Measurements from ENCODE around the gene TMEM86B. TPM values are rescaled to one million over a fixed set of nuclear protein-coding genes. Genes with fewer than 3 reads are reported as not detected.

The TMEM86B gene
- total RNA-seq, 1 experiment from 2014 or later: 18.4 TPM

GRCh38 chr19:55241143-55241934 is 12.8 kb upstream of the TMEM86B start:
- H3K27me3 ChIP-seq (ENCODE audit: insufficient read depth, low read depth): no peaks in the 10 kb centered on the region
- H3K9me3 ChIP-seq (ENCODE audit: insufficient read depth, low read depth): no peaks in the 10 kb centered on the region
- ChIA-PET CTCF (no interaction called here), POLR2A (ENCODE audit: unreplicated experiment) (no interaction called here)
- no peak overlapping the region for H2AFZ ChIP-seq
- peaks cover 6% of the 10 kb centered on the region for H3K79me2 ChIP-seq (ENCODE audit: low read depth)
- no peaks in the 10 kb centered on the region for H3K9me2 ChIP-seq (ENCODE audit: insufficient read depth)
- no peak for DNase-seq
- H3K4me3 ChIP-seq: no peak overlapping the region
- H3K36me3 ChIP-seq (ENCODE audit: low read depth): peaks cover 33% of the 10 kb centered on the region
- BruUV-seq (replicated peaks): no TSS peak
- H3K4me2 ChIP-seq: no peak overlapping the region
- peaks cover 18% of the 10 kb centered on the region for H4K20me1 ChIP-seq (ENCODE audit: insufficient read depth)
- peaks cover 18% of the 10 kb centered on the region; the same call in 1 of the 2 replicates for H3F3A ChIP-seq (ENCODE audit: insufficient read depth, low read depth)
- intact Hi-C loops (cut with micrococcal nuclease; ENCODE audit: unreplicated experiment): no loop called here
- no peak for TF ChIP-seq CTCF (conservative IDR thresholded peaks at IDR 0.05)
- no peak for TF ChIP-seq EZH2 (IDR thresholded peaks at IDR 0.05; ENCODE audit: low read depth)
- H3K27ac ChIP-seq: no peak overlapping the region
- no peaks in the 10 kb centered on the region for H3K4me1 ChIP-seq (replicated peaks; ENCODE audit: insufficient read depth)

- Histone ChIP-seq H3K27ac (no peak overlapping the region), H3K36me3 (ENCODE audit: low read depth) (peaks cover 31% of the 10 kb centered on the region), H3K9me2 (ENCODE audit: insufficient read depth) (no peaks in the 10 kb centered on the region), H3K27me3 (ENCODE audit: insufficient read depth, low read depth) (no peaks in the 10 kb centered on the region), H2AFZ (no peak overlapping the region), H3K4me3 (no peak overlapping the region), H4K20me1 (ENCODE audit: insufficient read depth) (peaks cover 11% of the 10 kb centered on the region; the same call in 1 of the 2 replicates), H3K4me1 (replicated peaks; ENCODE audit: insufficient read depth) (no peaks in the 10 kb centered on the region), H3K79me2 (ENCODE audit: low read depth) (no peaks in the 10 kb centered on the region), H3F3A (ENCODE audit: insufficient read depth, low read depth) (peaks cover 18% of the 10 kb centered on the region; the same call in 1 of the 2 replicates), H3K9me3 (ENCODE audit: insufficient read depth, low read depth) (no peaks in the 10 kb centered on the region), H3K4me2 (no peak overlapping the region)
- BruUV-seq (replicated peaks): no TSS peak
- TF ChIP-seq CTCF (conservative IDR thresholded peaks at IDR 0.05) (no peak), EZH2 (IDR thresholded peaks at IDR 0.05; ENCODE audit: low read depth) (no peak)
- POLR2A ChIA-PET (ENCODE audit: unreplicated experiment): no interaction called here
- intact Hi-C loops (cut with micrococcal nuclease; ENCODE audit: unreplicated experiment): no loop called here
- CTCF ChIA-PET: no interaction called here
- no peak for DNase-seq
These were observed 12.1 kb upstream of the TMEM86B start for GRCh38 chr19:55240713-55241020.

GRCh38 chr19:55239004-55239403 is 10.4 kb upstream of the TMEM86B start:
- H3K27me3 ChIP-seq (ENCODE audit: insufficient read depth, low read depth): no peaks in the 10 kb centered on the region
- H3K9me2 ChIP-seq (ENCODE audit: insufficient read depth): no peaks in the 10 kb centered on the region
- H2AFZ ChIP-seq: no peak overlapping the region
- H3K36me3 ChIP-seq (ENCODE audit: low read depth): peaks cover 28% of the 10 kb centered on the region
- H3K9me3 ChIP-seq (ENCODE audit: insufficient read depth, low read depth): no peaks in the 10 kb centered on the region
- H3K4me2 ChIP-seq: no peak overlapping the region
- POLR2A ChIA-PET (ENCODE audit: unreplicated experiment): no interaction called here
- no peak overlapping the region for H3K4me3 ChIP-seq
- H3K79me2 ChIP-seq (ENCODE audit: low read depth): no peaks in the 10 kb centered on the region
- H3K4me1 ChIP-seq (replicated peaks; ENCODE audit: insufficient read depth): no peaks in the 10 kb centered on the region
- CTCF ChIA-PET: no interaction called here
- no peak for DNase-seq
- BruUV-seq (replicated peaks): no TSS peak
- intact Hi-C loops (cut with micrococcal nuclease; ENCODE audit: unreplicated experiment): no loop called here
- TF ChIP-seq EZH2 (IDR thresholded peaks at IDR 0.05; ENCODE audit: low read depth) (no peak), CTCF (conservative IDR thresholded peaks at IDR 0.05) (no peak)
- peaks cover 23% of the 10 kb centered on the region; the same call in 1 of the 2 replicates for H3F3A ChIP-seq (ENCODE audit: insufficient read depth, low read depth)
- H3K27ac ChIP-seq: no peak overlapping the region
- peaks cover 13% of the 10 kb centered on the region for H4K20me1 ChIP-seq (ENCODE audit: insufficient read depth)

Measured in PC-9 (cell line).